Measurements from ENCODE around the gene TLX2. TPM values are rescaled to one million over a fixed set of nuclear protein-coding genes. Genes with fewer than 3 reads are reported as not detected.

The TLX2 gene
- total and polyA plus RNA-seq, 2 of the 13 experiments (the other 11 are each of a cell fraction or from before 2014, with no cell fraction given) = 0.05 to 0.20 TPM

DNA sequence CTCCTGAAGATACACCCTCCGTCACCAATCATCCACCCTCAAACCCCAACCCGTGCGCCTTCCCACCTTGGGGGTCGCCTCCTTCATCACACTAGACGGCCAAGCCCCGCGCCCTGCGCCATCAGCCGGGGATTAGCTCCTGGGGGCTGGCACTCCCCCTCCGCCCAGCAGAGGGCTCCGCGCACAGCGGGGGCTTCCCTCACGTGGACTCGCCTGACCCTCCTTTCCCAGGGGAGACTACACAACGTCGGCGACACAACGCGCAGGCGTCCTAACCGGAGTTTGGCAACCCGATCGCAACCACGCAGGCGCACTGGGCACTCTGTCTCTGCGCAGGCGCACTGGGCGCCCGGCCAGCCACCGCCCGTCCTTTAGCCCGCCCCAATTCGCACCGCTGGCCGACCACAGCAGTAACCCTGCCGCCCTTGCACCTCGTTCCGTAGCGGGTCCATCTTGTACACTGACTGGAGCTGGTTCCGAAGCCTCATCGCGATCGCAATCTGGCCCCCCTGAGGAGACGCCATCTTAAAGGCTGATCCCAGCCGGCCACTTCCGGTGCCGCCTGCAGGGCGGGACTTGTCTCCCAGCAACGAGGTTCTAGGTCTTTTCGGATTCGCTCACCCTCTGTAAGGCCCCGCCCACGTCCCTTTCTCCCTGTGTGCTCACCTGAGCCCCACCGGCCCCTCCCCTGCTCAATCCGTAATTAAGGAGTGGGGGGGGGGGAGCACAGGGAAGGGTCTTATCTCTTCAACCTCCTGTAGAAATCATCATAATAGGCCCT, 6.9 kb upstream of the TLX2 start, which contains the start of gene PCGF1:
TSS of gene PCGF1 (minus strand) at position 551 of the 781 bp plus-strand sequence. CDS start at position 524, 27 bp downstream.
- intact Hi-C loops (cut with micrococcal nuclease; ENCODE audit: unreplicated experiment) (loop anchor here (1.0 to 2.0 kb wide), 3 partner anchors 22 to 79 kb away; partner anchors contain the start of genes AUP1, HTRA2 and TTC31), in situ Hi-C loops (cut with HindIII; ENCODE audit: extremely low pct_ligation_motif_present, low pct_unique_long_range_greater_than_20kb) (no loop called here)
- Histone ChIP-seq H3K4me3 (replicated peaks in 1 of 3; ENCODE audit: insufficient read depth in 1 of 3, low read depth in 2 of 3, low read length in 3 of 3) (peak within 1 kb of the TSS; percentile 79 to 97 (median 95)), H2AFZ (ENCODE audit: low read length) (peak within 1 kb of the TSS; percentile 34), H3K9ac (ENCODE audit: insufficient read depth, low read depth, low read length) (peak within 1 kb of the TSS; percentile 94), H3K9me3 (ENCODE audit: low read length) (no peaks in the 10 kb centered on the region), H3K27ac (ENCODE audit: extremely low read length, insufficient read depth, low read length) (peak within 1 kb of the TSS; percentile 95), H3K4me1 (ENCODE audit: insufficient read depth, low read length) (peaks cover 72% of the 10 kb centered on the region), H3K27me3 (ENCODE audit: control insufficient read depth in 1 of 2, insufficient read depth in 2 of 2, low read length in 2 of 2) (no peaks in the 10 kb centered on the region; a peak in 1 of 5 replicates), H3K36me3 (replicated peaks in 1 of 2; ENCODE audit: control insufficient read depth in 1 of 2, insufficient read depth in 2 of 2, low read length in 2 of 2) (no peaks in the 10 kb centered on the region; a peak in 3 of 5 replicates), H4K20me1 (ENCODE audit: insufficient read depth, low read length) (no peaks in the 10 kb centered on the region), H3K4me2 (ENCODE audit: low read depth, low read length) (peak within 1 kb of the TSS; percentile 98), H3K79me2 (ENCODE audit: insufficient read depth, low read length) (peaks cover 41% of the 10 kb centered on the region)
- POLR2A ChIA-PET = interaction anchor here (0.8 to 16.5 kb wide), 18 partner anchors 9 to 94 kb away, joined by 3 to 795 read pairs (median 6); partner anchors contain the start of genes AUP1, CCDC142, DQX1 and HTRA2
- BruUV-seq (replicated peaks) = no TSS peak
- WGBS (ENCODE audit: low lambda C conversion rate) = 1% methylated on average over 34 of the region's 56 CpGs
- peak; percentile 98 for DNase-seq (ENCODE audit: low spot score)
- FAIRE-seq = peak; percentile 86
- ATAC-seq = peak; percentile 78
- CTCF ChIA-PET (ENCODE audit: low intra/inter-chr PET ratio, low total read pairs) = interaction anchor here (1.1 to 1.9 kb wide), 4 partner anchors 22 to 81 kb away, joined by 3 to 10 read pairs (median 7); partner anchors contain the start of genes AUP1, CCDC142, HTRA2 and TTC31
- TF ChIP-seq NR2F2 (IDR thresholded peaks at IDR 0.05; ENCODE audit: borderline replicate concordance, low read depth) (no peak), FOSL2 (CRISPR knock-in tag; IDR thresholded peaks at IDR 0.05) (peak; percentile 44), ZNF879 (CRISPR knock-in tag; IDR thresholded peaks at IDR 0.05) (peak; percentile 72; the same call in 1 of the 2 replicates), PAX8 (CRISPR knock-in tag; IDR thresholded peaks at IDR 0.05; ENCODE audit: borderline replicate concordance) (peak; percentile 93; the same call in 1 of the 2 replicates), SCMH1 (CRISPR knock-in tag; IDR thresholded peaks at IDR 0.05; ENCODE audit: borderline replicate concordance) (no peak), ZMYM2 (CRISPR knock-in tag; IDR thresholded peaks at IDR 0.05) (no peak), TCF7L2 (IDR thresholded peaks at IDR 0.05; ENCODE audit: low read depth, low read length) (no peak), ZNF674 (CRISPR knock-in tag; IDR thresholded peaks at IDR 0.05; ENCODE audit: low read depth) (peak; percentile 89; the same call in 1 of the 2 replicates), ZNF264 (CRISPR knock-in tag; IDR thresholded peaks at IDR 0.05) (peak; percentile 76), ZNF230 (CRISPR knock-in tag; IDR thresholded peaks at IDR 0.05) (peak; percentile 93; the same call in 1 of the 2 replicates), TEAD3 (CRISPR knock-in tag; optimal IDR thresholded peaks at IDR 0.05; ENCODE audit: borderline replicate concordance) (peak; percentile 66), ZFP36L2 (CRISPR knock-in tag; IDR thresholded peaks at IDR 0.05) (no peak), ZNF543 (CRISPR knock-in tag; IDR thresholded peaks at IDR 0.05) (peak; percentile 96), ZNF451 (CRISPR knock-in tag; IDR thresholded peaks at IDR 0.05) (peak; percentile 98)
- TF ChIP-seq, protein P1, sequence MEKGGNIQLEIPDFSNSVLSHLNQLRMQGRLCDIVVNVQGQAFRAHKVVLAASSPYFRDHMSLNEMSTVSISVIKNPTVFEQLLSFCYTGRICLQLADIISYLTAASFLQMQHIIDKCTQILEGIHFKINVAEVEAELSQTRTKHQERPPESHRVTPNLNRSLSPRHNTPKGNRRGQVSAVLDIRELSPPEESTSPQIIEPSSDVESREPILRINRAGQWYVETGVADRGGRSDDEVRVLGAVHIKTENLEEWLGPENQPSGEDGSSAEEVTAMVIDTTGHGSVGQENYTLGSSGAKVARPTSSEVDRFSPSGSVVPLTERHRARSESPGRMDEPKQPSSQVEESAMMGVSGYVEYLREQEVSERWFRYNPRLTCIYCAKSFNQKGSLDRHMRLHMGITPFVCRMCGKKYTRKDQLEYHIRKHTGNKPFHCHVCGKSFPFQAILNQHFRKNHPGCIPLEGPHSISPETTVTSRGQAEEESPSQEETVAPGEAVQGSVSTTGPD (CRISPR knock-in tag; IDR thresholded peaks at IDR 0.05) = no peak
- TF ChIP-seq, protein P2, sequence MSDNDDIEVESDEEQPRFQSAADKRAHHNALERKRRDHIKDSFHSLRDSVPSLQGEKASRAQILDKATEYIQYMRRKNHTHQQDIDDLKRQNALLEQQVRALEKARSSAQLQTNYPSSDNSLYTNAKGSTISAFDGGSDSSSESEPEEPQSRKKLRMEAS (IDR thresholded peaks at IDR 0.05) = no peak
- TF ChIP-seq, protein P3, sequence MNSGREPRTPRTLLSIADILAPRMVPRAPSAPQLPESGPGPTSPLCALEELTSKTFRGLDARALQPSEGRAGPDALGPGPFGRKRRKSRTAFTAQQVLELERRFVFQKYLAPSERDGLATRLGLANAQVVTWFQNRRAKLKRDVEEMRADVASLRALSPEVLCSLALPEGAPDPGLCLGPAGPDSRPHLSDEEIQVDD (CRISPR knock-in tag; IDR thresholded peaks at IDR 0.05; ENCODE audit: borderline replicate concordance) = peak; percentile 55; the same call in 1 of the 2 replicates

All from HepG2 (cell line).